ENCODE measurements around the gene SETBP1.

Gene SETBP1

GRCh38 chr18:44682201-44682870 is 1.6 kb downstream of the SETBP1 start:
- H3K9ac ChIP-seq (ENCODE audit: insufficient read length) = no peak overlapping the region
- H3K36me3 ChIP-seq (ENCODE audit: insufficient read depth, low read length) = no peaks in the 10 kb centered on the region
- DNase-seq (ENCODE audit: low read depth, low spot score) = no peak

GRCh38 chr18:44682871-44683221 is 2.2 kb downstream of the SETBP1 start:
- Histone ChIP-seq H3K9me3 (ENCODE audit: low read depth, low read length) (no peaks in the 10 kb centered on the region), H3K9ac (ENCODE audit: insufficient read length) (no peak overlapping the region), H3K36me3 (ENCODE audit: insufficient read depth, low read length) (no peaks in the 10 kb centered on the region), H3K4me3 (no peak overlapping the region), H3K27ac (no peak overlapping the region)
- DNase-seq (ENCODE audit: low read depth, low spot score) = no peak
- TF ChIP-seq POLR2AphosphoS5 (IDR thresholded peaks at IDR 0.05; ENCODE audit: borderline replicate concordance, low read depth, low read length) (no peak), EZH2 (IDR thresholded peaks at IDR 0.05) (no peak), FOXP2 (optimal IDR thresholded peaks at IDR 0.05; ENCODE audit: control extremely low read depth, extremely low read length, insufficient read depth) (no peak)

More at GRCh38 chr18:44682201-44682870, 1.6 kb downstream of the SETBP1 start:
- no peak overlapping the region for H3K4me3 ChIP-seq
- no peak for TF ChIP-seq EZH2 (IDR thresholded peaks at IDR 0.05)
- H3K27ac ChIP-seq = no peak overlapping the region
- no peaks in the 10 kb centered on the region for H3K9me3 ChIP-seq (ENCODE audit: low read depth, low read length)

- Histone ChIP-seq H3K27ac (no peak overlapping the region), H3K9ac (ENCODE audit: insufficient read length) (no peak overlapping the region), H3K36me3 (ENCODE audit: insufficient read depth, low read length) (no peaks in the 10 kb centered on the region), H3K9me3 (ENCODE audit: low read depth, low read length) (no peaks in the 10 kb centered on the region), H3K4me3 (no peak overlapping the region)
- DNase-seq (ENCODE audit: low read depth, low spot score) = no peak
- TF ChIP-seq FOXP2 (optimal IDR thresholded peaks at IDR 0.05; ENCODE audit: control extremely low read depth, extremely low read length, insufficient read depth) = no peak
- no peak for TF ChIP-seq POLR2AphosphoS5 (IDR thresholded peaks at IDR 0.05; ENCODE audit: borderline replicate concordance, low read depth, low read length)
- TF ChIP-seq EZH2 (IDR thresholded peaks at IDR 0.05) = no peak
Measured at GRCh38 chr18:44683556-44683955, 2.9 kb downstream of the SETBP1 start.

- Histone ChIP-seq H3K4me3 (no peak overlapping the region), H3K27ac (no peak overlapping the region), H3K9me3 (ENCODE audit: low read depth, low read length) (no peaks in the 10 kb centered on the region), H3K9ac (ENCODE audit: insufficient read length) (no peak overlapping the region), H3K36me3 (ENCODE audit: insufficient read depth, low read length) (no peaks in the 10 kb centered on the region)
- no peak for DNase-seq (ENCODE audit: low read depth, low spot score)
- TF ChIP-seq FOXP2 (optimal IDR thresholded peaks at IDR 0.05; ENCODE audit: control extremely low read depth, extremely low read length, insufficient read depth) (no peak), EZH2 (IDR thresholded peaks at IDR 0.05) (no peak), POLR2AphosphoS5 (IDR thresholded peaks at IDR 0.05; ENCODE audit: borderline replicate concordance, low read depth, low read length) (no peak)
Measured at GRCh38 chr18:44685296-44685695, 4.6 kb downstream of the SETBP1 start.

GRCh38 chr18:44686156-44686555 is 5.5 kb downstream of the SETBP1 start:
- Histone ChIP-seq H3K4me3 (no peak overlapping the region), H3K27ac (no peak overlapping the region), H3K36me3 (ENCODE audit: insufficient read depth, low read length) (no peaks in the 10 kb centered on the region), H3K9me3 (ENCODE audit: low read depth, low read length) (no peaks in the 10 kb centered on the region), H3K9ac (ENCODE audit: insufficient read length) (no peak overlapping the region)
- no peak for DNase-seq (ENCODE audit: low read depth, low spot score)
- TF ChIP-seq EZH2 (IDR thresholded peaks at IDR 0.05) = no peak
- no peak for TF ChIP-seq POLR2AphosphoS5 (IDR thresholded peaks at IDR 0.05; ENCODE audit: borderline replicate concordance, low read depth, low read length)
- TF ChIP-seq FOXP2 (optimal IDR thresholded peaks at IDR 0.05; ENCODE audit: control extremely low read depth, extremely low read length, insufficient read depth) = no peak

DNA sequence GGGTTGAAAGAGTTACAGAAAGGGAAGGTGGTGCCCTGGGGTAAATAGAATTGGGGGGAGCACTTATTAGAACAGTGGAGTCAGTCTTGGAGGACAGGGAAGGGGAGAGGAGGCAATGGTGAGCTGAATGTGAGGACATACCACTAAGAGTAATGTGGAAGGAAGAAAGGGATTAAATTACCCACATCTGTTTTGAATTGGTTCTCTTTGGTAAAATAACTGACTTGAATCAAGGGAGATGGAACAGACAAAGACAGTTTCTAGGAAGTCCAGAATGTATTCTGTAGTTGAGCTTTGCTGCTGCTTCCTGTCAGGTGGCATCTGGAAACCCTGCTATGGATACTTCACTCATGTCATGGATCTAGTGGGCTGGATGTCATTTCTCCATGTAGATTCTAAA is 6.7 kb downstream of the SETBP1 start:
- no peak for DNase-seq (ENCODE audit: low read depth, low spot score)
- TF ChIP-seq FOXP2 (optimal IDR thresholded peaks at IDR 0.05; ENCODE audit: control extremely low read depth, extremely low read length, insufficient read depth) (no peak), EZH2 (IDR thresholded peaks at IDR 0.05) (no peak), POLR2AphosphoS5 (IDR thresholded peaks at IDR 0.05; ENCODE audit: borderline replicate concordance, low read depth, low read length) (no peak)
- Histone ChIP-seq H3K4me3 (no peak overlapping the region), H3K9ac (ENCODE audit: insufficient read length) (no peak overlapping the region), H3K9me3 (ENCODE audit: low read depth, low read length) (no peaks in the 10 kb centered on the region), H3K27ac (no peak overlapping the region), H3K36me3 (ENCODE audit: insufficient read depth, low read length) (no peaks in the 10 kb centered on the region)

DNA sequence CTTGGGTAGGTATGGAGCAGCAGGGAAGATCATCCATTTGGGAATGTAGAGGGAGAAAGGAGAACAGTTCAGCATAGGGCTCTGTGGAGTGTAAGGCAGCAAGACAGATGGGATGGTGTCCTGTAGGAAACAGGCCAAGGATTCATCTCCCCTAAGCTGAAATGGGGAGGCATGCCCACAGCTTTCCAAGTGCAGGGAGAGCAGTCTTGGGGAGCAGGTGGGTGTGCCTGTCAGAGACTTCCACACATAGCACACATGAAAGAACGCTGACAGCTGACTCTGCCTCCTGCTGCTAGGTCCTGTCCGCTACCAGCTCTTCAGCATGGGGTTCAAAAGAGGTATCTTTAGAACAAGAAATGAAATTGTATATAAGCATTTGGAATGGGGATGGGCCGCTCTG is 9.0 kb downstream of the SETBP1 start:
- DNase-seq (ENCODE audit: low read depth, low spot score) = no peak
- Histone ChIP-seq H3K36me3 (ENCODE audit: insufficient read depth, low read length) (no peaks in the 10 kb centered on the region), H3K4me3 (no peak overlapping the region), H3K9ac (ENCODE audit: insufficient read length) (no peak overlapping the region), H3K9me3 (ENCODE audit: low read depth, low read length) (no peaks in the 10 kb centered on the region), H3K27ac (no peak overlapping the region)
- TF ChIP-seq EZH2 (IDR thresholded peaks at IDR 0.05) (no peak), POLR2AphosphoS5 (IDR thresholded peaks at IDR 0.05; ENCODE audit: borderline replicate concordance, low read depth, low read length) (no peak), FOXP2 (optimal IDR thresholded peaks at IDR 0.05; ENCODE audit: control extremely low read depth, extremely low read length, insufficient read depth) (no peak)

GRCh38 chr18:44691148-44691925 is 10.6 kb downstream of the SETBP1 start:
- no peak for TF ChIP-seq EZH2 (IDR thresholded peaks at IDR 0.05)
- TF ChIP-seq FOXP2 (optimal IDR thresholded peaks at IDR 0.05; ENCODE audit: control extremely low read depth, extremely low read length, insufficient read depth) = no peak
- no peak for TF ChIP-seq POLR2AphosphoS5 (IDR thresholded peaks at IDR 0.05; ENCODE audit: borderline replicate concordance, low read depth, low read length)
- no peak overlapping the region for H3K9ac ChIP-seq (ENCODE audit: insufficient read length)
- no peak overlapping the region for H3K27ac ChIP-seq
- no peak for DNase-seq (ENCODE audit: low read depth, low spot score)
- no peak overlapping the region for H3K4me3 ChIP-seq
- no peaks in the 10 kb centered on the region for H3K36me3 ChIP-seq (ENCODE audit: insufficient read depth, low read length)
- no peaks in the 10 kb centered on the region for H3K9me3 ChIP-seq (ENCODE audit: low read depth, low read length)

Data from SK-N-MC (cell line).